ENCODE measurements around the gene SPATA33.

Gene SPATA33

GRCh38 chr16:89613954-89614459 lies 43.6 kb upstream of the SPATA33 start:
- Histone ChIP-seq H3K4me3 (replicated peaks; ENCODE audit: low read depth, low read length) (no peak overlapping the region), H3K36me3 (ENCODE audit: control insufficient read depth, insufficient read depth, low read length) (no peaks in the 10 kb centered on the region), H3K27me3 (replicated peaks; ENCODE audit: control insufficient read depth, insufficient read depth, low read length) (no peaks in the 10 kb centered on the region; the same call in 1 of the 2 replicates)
- TF ChIP-seq CTCF (IDR thresholded peaks at IDR 0.05; ENCODE audit: insufficient read depth, low read length, poor library complexity, severe bottlenecking): no peak
- DNase-seq (ENCODE audit: extremely low read depth, insufficient read length): no peak

- Histone ChIP-seq H3K27me3 (replicated peaks; ENCODE audit: control insufficient read depth, insufficient read depth, low read length) (no peaks in the 10 kb centered on the region; the same call in 1 of the 2 replicates), H3K4me3 (replicated peaks; ENCODE audit: low read depth, low read length) (no peak overlapping the region), H3K36me3 (ENCODE audit: control insufficient read depth, insufficient read depth, low read length) (no peaks in the 10 kb centered on the region)
- TF ChIP-seq CTCF (IDR thresholded peaks at IDR 0.05; ENCODE audit: insufficient read depth, low read length, poor library complexity, severe bottlenecking): no peak
- no peak for DNase-seq (ENCODE audit: extremely low read depth, insufficient read length)
These were observed 42.5 kb upstream of the SPATA33 start for GRCh38 chr16:89615176-89615575.

GRCh38 chr16:89615596-89616090 lies 42.0 kb upstream of the SPATA33 start:
- no peaks in the 10 kb centered on the region; the same call in 1 of the 2 replicates for H3K27me3 ChIP-seq (replicated peaks; ENCODE audit: control insufficient read depth, insufficient read depth, low read length)
- TF ChIP-seq CTCF (IDR thresholded peaks at IDR 0.05; ENCODE audit: insufficient read depth, low read length, poor library complexity, severe bottlenecking): peak; percentile 58
- DNase-seq (ENCODE audit: extremely low read depth, insufficient read length): no peak

GRCh38 chr16:89616623-89617022 lies 41.0 kb upstream of the SPATA33 start:
- Histone ChIP-seq H3K4me3 (replicated peaks; ENCODE audit: low read depth, low read length) (no peak overlapping the region), H3K27me3 (replicated peaks; ENCODE audit: control insufficient read depth, insufficient read depth, low read length) (no peaks in the 10 kb centered on the region; the same call in 1 of the 2 replicates), H3K36me3 (ENCODE audit: control insufficient read depth, insufficient read depth, low read length) (no peaks in the 10 kb centered on the region)
- no peak for TF ChIP-seq CTCF (IDR thresholded peaks at IDR 0.05; ENCODE audit: insufficient read depth, low read length, poor library complexity, severe bottlenecking)
- DNase-seq (ENCODE audit: extremely low read depth, insufficient read length): no peak

More at GRCh38 chr16:89615596-89616090, 42.0 kb upstream of the SPATA33 start:
- Histone ChIP-seq H3K36me3 (ENCODE audit: control insufficient read depth, insufficient read depth, low read length) (no peaks in the 10 kb centered on the region), H3K4me3 (replicated peaks; ENCODE audit: low read depth, low read length) (no peak overlapping the region)

GRCh38 chr16:89617036-89617435 lies 40.6 kb upstream of the SPATA33 start:
- no peak for DNase-seq (ENCODE audit: extremely low read depth, insufficient read length)
- H3K27me3 ChIP-seq (replicated peaks; ENCODE audit: control insufficient read depth, insufficient read depth, low read length): no peaks in the 10 kb centered on the region; the same call in 1 of the 2 replicates
- no peak for TF ChIP-seq CTCF (IDR thresholded peaks at IDR 0.05; ENCODE audit: insufficient read depth, low read length, poor library complexity, severe bottlenecking)
- no peaks in the 10 kb centered on the region for H3K36me3 ChIP-seq (ENCODE audit: control insufficient read depth, insufficient read depth, low read length)
- H3K4me3 ChIP-seq (replicated peaks; ENCODE audit: low read depth, low read length): no peak overlapping the region
